AML-193 (cell line): ENCODE data around the gene NXN.
"Not testable (repeated sequence)": the region's sequence is repeated elsewhere in the genome, so short reads cannot be mapped to it uniquely, and the experiment has no call there.

Source experiments
- DNase-seq, 2 experiments: peaks; one replicate each; lab custom pipeline; 2025; lab: John Stamatoyannopoulos, UW

Gene NXN

GRCh38 chr17:829614-830013, 150.0 kb downstream of the NXN start:
- DNase-seq = not testable (repeated sequence)

GRCh38 chr17:828761-829160, 150.8 kb downstream of the NXN start:
- no peak for DNase-seq

GRCh38 chr17:826778-827177, 152.8 kb downstream of the NXN start:
- no peak for DNase-seq

- DNase-seq = no peak
These were observed 154.4 kb downstream of the NXN start for GRCh38 chr17:825216-825615.

GRCh38 chr17:824378-824777, 155.2 kb downstream of the NXN start:
- no peak for DNase-seq

GRCh38 chr17:823501-823902, 156.1 kb downstream of the NXN start:
- no peak for DNase-seq

- DNase-seq = no peak
These were observed 160.3 kb downstream of the NXN start for GRCh38 chr17:819251-819650.

- DNase-seq = no peak
These were observed 165.2 kb downstream of the NXN start for GRCh38 chr17:814371-814770.

- no peak for DNase-seq
These were observed 166.9 kb downstream of the NXN start for GRCh38 chr17:812638-813204.

- DNase-seq = no peak
These were observed 168.4 kb downstream of the NXN start for GRCh38 chr17:811051-811784.

GRCh38 chr17:807523-808294, 171.9 kb downstream of the NXN start:
- no peak for DNase-seq

- no peak for DNase-seq
These were observed 172.6 kb downstream of the NXN start for GRCh38 chr17:806781-807522.

GRCh38 chr17:806346-806745, 173.2 kb downstream of the NXN start:
- no peak for DNase-seq

- not testable (repeated sequence) for DNase-seq
These were observed 173.7 kb downstream of the NXN start for GRCh38 chr17:805886-806285.

GRCh38 chr17:804541-805435, 174.8 kb downstream of the NXN start:
- no peak for DNase-seq

GRCh38 chr17:802901-803881, 176.4 kb downstream of the NXN start:
- DNase-seq = no peak

- DNase-seq = no peak
These were observed 177.1 kb downstream of the NXN start for GRCh38 chr17:802481-802880.

GRCh38 chr17:801660-802059, 177.9 kb downstream of the NXN start:
- no peak for DNase-seq

GRCh38 chr17:800446-801242, 178.9 kb downstream of the NXN start:
- no peak for DNase-seq
